GM12872 (cell line): Measurements from ENCODE around the gene POP5.

Experiments
- CTCF ChIP-seq: IDR thresholded peaks from 3 replicates; pipeline ENCODE4 v1.5.1; 2011; ENCODE audit warnings: low read depth, mild to moderate bottlenecking, low read length, moderate library complexity; ENCODE audit not compliant: insufficient read depth

Gene POP5

DNA sequence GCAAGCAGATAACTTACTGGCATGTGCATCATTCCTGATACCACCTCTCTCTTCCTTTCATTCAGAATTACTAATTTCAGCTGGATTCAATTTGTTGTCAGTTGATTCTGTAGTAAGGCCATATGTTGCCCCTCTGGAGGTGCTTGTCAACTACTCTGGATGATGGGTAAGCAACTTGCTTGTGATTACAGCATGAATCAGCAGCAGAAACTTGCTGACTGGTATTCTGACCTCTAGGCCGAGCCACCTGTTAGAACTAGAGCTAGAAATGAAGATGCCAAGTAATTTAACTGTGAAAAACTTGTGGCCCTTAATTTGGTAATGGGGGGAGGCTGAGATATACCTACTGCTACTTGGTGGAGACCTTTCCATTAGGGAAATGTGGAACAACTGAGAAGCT, 41.9 kb downstream of the POP5 start:
- TF ChIP-seq CTCF = no peak

DNA sequence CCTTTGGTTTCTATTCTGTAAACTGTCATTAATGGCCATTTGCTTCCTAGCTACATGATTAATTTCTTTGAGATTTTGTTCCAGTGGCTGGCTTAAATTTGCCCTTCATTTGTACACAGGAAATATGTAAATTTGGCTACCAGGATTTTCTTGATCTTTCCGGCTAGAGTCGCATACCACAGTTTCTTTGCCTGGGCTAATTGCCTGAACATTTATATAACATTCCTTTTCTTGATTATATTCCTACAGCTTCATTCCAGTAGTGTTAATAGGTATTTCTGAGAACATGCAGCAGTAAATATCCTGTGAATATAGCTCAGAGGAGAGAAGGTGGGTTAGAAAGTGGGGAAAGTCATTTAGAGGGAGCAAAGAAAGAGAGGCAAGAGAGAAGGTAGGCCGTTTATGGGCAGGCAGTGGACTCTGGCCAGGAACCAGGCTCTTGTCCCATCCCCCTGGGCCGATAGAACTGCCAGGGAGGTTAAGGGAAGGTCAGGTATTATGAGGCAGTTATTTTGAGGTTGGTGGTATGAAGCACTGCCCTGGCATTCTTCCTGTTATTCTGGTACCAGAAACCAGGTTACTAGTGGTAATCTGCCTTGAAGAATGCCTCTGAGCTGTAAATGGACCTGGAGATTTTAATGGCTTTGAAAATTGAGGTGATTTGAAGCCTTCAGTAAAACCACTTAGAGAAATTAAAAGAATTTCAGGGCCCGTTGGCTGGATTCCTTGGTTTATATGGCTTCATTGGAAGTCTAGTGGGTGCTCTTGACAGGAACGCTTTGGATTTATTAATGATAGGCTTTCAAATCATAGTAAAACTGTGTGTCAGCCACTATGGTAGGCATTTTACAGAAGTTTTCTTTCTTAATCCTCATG, 42.7 kb downstream of the POP5 start:
- TF ChIP-seq CTCF = no peak

- TF ChIP-seq CTCF = no peak
Measured at GRCh38 chr12:120537856-120538220, 43.4 kb downstream of the POP5 start.

GRCh38 chr12:120536064-120536791, 45.0 kb downstream of the POP5 start:
- TF ChIP-seq CTCF = no peak

- TF ChIP-seq CTCF = no peak
Measured at GRCh38 chr12:120534703-120535655, 46.2 kb downstream of the POP5 start.

GRCh38 chr12:120534203-120534702, 46.9 kb downstream of the POP5 start, which contains the start of gene RNF10:
Gene RNF10, plus strand, starts transcription at chr12:120534356. Its CDS starts 456 bp downstream, at chr12:120534812.
- TF ChIP-seq CTCF = no peak
